Mesenteric fat pad (tissue), 1 donor: ENCODE data around the gene ARHGAP15. TPM values are rescaled to one million over a fixed set of nuclear protein-coding genes. Genes with fewer than 3 reads are reported as not detected.

Experiments
- DNase-seq: peaks from one replicate; pipeline ENCODE4 v3.0.0-alpha.2; 2020; ENCODE audit warnings: low spot score
- total RNA-seq: library from RNA; stranded (reverse); fragmentation: NEBNext Ultra II Directional; extraction: Animal tissue kit (Norgen Biotek cat#: 25700); gene quantifications from one replicate; pipeline ENCODE4 v1.2.1, GENCODE V29; 2021
- donor health status: DM: yes; HTN: yes; CAD: no.

Gene ARHGAP15
- total RNA-seq, 1 donor from 2014 or later = 11.6 TPM

- no peak for DNase-seq
Observed at GRCh38 chr2:143334837-143335236, 205.6 kb downstream of the ARHGAP15 start.

DNA sequence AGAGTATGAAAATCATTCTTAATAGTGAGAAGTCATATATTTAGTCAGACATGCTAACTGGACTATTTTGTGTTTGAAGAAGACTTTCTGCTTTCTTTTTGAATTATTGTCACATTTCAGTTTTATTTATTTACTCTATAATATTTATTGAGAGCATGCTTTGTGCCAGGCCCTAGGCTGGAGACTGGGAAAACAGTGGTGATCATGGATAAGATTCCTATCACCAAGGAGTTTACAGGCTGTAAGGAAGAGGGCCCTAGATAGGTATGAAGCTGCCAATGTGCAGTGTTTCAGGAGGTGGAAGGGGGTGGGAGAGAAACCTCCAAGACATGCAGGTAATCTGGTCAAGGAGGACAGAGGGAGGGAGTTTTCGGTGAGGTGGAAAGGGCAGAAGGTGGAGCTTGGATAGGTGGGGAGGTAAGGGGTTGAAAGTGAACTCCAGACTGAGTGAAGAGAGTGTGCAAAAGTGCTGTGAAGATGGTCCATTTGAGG is 207.5 kb downstream of the ARHGAP15 start:
- no peak for DNase-seq

DNA sequence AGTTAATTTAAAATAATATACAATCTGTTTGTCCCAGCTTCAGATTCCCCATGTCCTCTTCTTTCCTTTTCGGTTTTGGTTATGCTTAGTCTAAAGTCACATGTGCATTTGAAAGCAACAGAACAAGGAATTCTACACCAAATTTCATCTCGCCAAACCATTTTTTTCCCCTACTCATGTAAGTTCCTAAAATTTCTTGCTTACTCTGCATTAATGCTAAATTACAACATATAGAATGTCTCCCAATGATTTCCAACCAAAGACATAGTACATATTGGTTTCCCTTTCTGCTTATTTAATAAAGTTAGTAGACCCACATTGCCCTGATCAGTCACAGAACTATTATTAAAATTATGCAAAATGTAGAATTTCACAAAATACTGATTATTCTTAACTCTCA is 212.3 kb downstream of the ARHGAP15 start:
- no peak for DNase-seq

DNA sequence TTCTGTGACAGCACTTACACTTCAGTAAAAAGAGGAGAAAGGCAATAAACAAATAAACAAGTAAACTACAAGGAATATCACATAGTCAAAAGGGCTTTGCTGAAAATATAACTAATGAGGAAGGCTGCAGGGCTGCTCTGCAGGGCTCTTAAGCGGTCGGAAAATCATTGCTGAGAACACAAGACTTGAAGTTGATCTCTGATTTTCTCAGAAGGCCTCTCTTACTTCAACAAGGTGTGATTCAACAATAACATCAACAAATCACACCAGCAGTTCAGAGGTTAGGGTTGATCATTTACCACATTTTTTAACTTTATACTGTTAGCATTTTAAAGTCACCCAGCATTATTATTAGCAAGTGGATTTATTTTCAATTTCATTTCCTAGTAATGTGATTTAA is 215.6 kb downstream of the ARHGAP15 start:
- no peak for DNase-seq

GRCh38 chr2:143345887-143346787 is 216.9 kb downstream of the ARHGAP15 start:
- DNase-seq = no peak

- no peak for DNase-seq
Observed at GRCh38 chr2:143347271-143347695, 218.1 kb downstream of the ARHGAP15 start.

GRCh38 chr2:143347901-143348414 is 218.7 kb downstream of the ARHGAP15 start:
- no peak for DNase-seq

DNA sequence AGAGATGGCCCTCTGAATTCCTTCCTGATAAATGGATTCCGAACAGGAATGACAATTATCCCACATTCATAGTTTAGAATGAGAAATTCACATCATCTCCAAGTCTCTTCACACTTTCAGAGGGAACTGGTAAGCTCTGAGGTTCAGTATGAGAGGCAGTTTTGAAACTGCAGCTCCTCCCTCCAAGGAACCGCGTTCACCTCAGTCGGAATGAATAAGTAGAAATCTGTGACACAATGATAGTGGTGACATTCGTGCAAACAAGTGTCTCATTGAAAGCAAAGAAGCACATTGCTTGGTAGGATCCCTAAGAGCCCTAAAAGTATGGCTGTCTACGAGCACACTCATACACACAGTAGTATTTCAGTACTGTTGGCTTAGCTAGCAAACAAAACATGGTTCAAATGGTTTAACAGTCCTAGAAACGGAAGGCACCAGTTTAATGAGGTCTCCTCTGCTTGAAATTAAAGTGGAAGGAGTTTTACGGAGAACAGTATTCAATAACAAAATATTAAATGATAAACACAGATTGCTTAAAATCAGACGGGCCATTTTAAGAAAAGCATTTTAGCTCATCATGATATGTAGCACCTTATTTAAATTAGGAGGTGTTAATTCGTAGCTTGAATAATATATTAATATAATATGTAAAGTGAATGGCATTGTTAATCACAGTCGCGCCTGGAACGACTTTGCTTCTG is 225.0 kb downstream of the ARHGAP15 start:
- DNase-seq = no peak

- DNase-seq = no peak
Observed at GRCh38 chr2:143355870-143356269, 226.7 kb downstream of the ARHGAP15 start.

- no peak for DNase-seq
Observed at GRCh38 chr2:143356336-143356735, 227.1 kb downstream of the ARHGAP15 start.

GRCh38 chr2:143356736-143357446 is 227.7 kb downstream of the ARHGAP15 start:
- DNase-seq = no peak

- no peak for DNase-seq
Observed at GRCh38 chr2:143357966-143358365, 228.7 kb downstream of the ARHGAP15 start.

GRCh38 chr2:143361346-143361745 is 232.1 kb downstream of the ARHGAP15 start:
- no peak for DNase-seq

- DNase-seq = no peak
Observed at GRCh38 chr2:143371616-143372015, 242.4 kb downstream of the ARHGAP15 start.

- DNase-seq = no peak
Observed at GRCh38 chr2:143375384-143375880, 246.2 kb downstream of the ARHGAP15 start.

- DNase-seq = no peak
Observed at GRCh38 chr2:143378996-143379395, 249.8 kb downstream of the ARHGAP15 start.

DNA sequence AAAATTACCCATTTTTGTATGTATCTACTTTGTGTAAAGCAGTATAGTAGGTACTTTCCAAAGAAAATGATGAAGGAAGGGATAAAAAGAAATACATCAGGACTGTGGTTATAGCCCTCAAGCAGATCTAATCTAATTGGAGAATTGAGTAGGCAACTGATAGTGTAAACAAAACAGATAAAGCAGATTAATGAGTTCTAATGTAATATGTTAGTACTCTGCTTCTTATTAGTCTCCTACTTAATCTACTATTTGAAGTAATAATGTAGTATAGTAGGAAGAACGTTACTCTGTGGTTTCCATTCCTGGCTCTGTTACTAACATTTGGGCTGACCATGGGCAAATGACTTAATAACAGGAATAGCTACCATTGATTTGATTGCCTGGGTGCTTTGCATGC is 250.7 kb downstream of the ARHGAP15 start:
- DNase-seq = no peak

- DNase-seq = no peak
Observed at GRCh38 chr2:143382573-143382972, 253.4 kb downstream of the ARHGAP15 start.

DNA sequence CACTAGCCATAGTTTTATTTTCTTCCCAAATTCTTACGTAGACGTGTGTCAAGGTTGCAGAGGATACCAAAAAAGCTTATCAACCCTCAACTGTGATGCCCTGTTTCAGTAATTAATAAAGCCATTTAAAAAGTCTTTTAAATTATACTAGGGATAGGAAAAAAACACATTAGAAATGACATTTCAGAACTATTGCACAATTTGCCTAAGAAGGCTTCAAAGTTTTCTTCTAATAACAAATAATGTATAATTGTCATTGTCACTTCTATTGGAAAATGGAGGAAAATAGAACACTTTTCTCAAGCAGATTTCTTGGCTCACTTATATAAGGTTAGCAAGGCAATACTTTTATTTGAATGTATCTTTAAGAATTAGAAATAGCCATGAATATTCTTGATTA is 253.8 kb downstream of the ARHGAP15 start:
- DNase-seq = no peak

DNA sequence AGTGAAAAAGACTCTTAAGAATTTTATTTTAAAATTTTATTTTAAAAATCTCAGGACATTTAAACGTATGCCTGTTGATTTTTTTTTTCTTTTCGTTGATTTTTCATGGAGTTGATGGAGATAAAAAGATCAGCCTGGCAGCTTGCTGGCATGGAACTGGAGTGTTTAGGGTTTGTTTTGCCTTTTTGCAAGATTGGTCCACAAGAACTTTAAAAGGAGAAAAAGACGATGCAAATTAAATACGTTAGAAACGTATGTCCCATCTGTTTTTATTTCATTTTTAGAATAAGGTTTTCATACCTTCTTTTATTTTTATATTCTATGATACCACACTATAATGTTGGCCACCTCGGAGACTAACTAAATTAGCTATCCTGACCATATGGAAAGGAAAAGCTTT is 254.9 kb downstream of the ARHGAP15 start:
- no peak for DNase-seq

- DNase-seq = no peak
Observed at GRCh38 chr2:143390171-143390570, 261.0 kb downstream of the ARHGAP15 start.
